Vagina (tissue), 2 donors: ENCODE results near the gene NAA16.

Experiments used
- POLR2AphosphoS5 ChIP-seq, 2 donors: sonication (generic); formaldehyde crosslinking; IDR thresholded peaks; one replicate each; pipeline ENCODE4 v1.9.0; 2017; ENCODE audit warnings: antibody characterized with exemption in 2 of 2, mild to moderate bottlenecking in 2 of 2, low read depth in 1 of 2; ENCODE audit not compliant: insufficient read depth in 1 of 2
- TF ChIP-seq, protein P1 (sequence below), 3 experiments: fragments of 450-650 bp in 2 of 3; fragments of 200-600 bp in 1 of 3; sonication (generic) in 1 of 3; IDR thresholded peaks; one replicate each; pipeline ENCODE4 v1.5.1; 2017 to 2019; ENCODE audit warnings: antibody characterized with exemption in 3 of 3, mild to moderate bottlenecking in 2 of 3, moderate library complexity in 2 of 3

- TF ChIP-seq, protein P1, sequence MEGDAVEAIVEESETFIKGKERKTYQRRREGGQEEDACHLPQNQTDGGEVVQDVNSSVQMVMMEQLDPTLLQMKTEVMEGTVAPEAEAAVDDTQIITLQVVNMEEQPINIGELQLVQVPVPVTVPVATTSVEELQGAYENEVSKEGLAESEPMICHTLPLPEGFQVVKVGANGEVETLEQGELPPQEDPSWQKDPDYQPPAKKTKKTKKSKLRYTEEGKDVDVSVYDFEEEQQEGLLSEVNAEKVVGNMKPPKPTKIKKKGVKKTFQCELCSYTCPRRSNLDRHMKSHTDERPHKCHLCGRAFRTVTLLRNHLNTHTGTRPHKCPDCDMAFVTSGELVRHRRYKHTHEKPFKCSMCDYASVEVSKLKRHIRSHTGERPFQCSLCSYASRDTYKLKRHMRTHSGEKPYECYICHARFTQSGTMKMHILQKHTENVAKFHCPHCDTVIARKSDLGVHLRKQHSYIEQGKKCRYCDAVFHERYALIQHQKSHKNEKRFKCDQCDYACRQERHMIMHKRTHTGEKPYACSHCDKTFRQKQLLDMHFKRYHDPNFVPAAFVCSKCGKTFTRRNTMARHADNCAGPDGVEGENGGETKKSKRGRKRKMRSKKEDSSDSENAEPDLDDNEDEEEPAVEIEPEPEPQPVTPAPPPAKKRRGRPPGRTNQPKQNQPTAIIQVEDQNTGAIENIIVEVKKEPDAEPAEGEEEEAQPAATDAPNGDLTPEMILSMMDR (IDR thresholded peaks at IDR 0.05) = no peak
- no peak for TF ChIP-seq POLR2AphosphoS5 (IDR thresholded peaks at IDR 0.05; ENCODE audit: insufficient read depth in 1 of 2, low read depth in 1 of 2)
Measured at GRCh38 chr13:41365631-41366030, 54.6 kb downstream of the NAA16 start.
